Measurements from ENCODE around the gene CARS1.

DNA sequence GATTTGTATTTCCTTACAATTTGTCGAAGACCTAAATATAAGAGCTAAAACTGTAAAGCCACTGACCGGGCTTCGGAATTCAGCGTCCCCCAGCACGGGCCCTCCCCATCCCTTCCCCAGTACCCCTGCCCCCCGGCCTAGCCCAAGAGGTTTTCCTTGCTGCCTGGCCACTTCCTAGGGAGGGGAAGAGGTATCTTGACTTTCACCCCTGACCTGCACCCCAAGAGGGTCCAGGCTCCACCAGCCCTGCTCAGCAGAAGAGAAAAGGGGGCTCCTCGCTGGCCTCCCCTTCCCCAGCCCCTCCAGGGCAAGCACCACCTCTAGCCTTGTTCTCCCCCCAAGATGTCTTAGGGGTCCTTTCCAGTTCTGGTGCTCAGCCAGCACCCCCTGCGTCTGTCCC is 26.1 kb upstream of the CARS1 start:
- TF ChIP-seq EP300 (IDR thresholded peaks at IDR 0.05; ENCODE audit: borderline replicate concordance in 1 of 2, control insufficient read depth in 1 of 2, low read depth in 2 of 2, low read length in 2 of 2) (no peak), SPI1 (IDR thresholded peaks at IDR 0.05; ENCODE audit: borderline replicate concordance, insufficient read depth, low read depth, low read length) (no peak), SP1 (IDR thresholded peaks at IDR 0.05; ENCODE audit: low read depth, low read length) (no peak), RAD21 (IDR thresholded peaks at IDR 0.05; ENCODE audit: insufficient read depth, low read depth, low read length) (no peak), JUNB (IDR thresholded peaks at IDR 0.05) (no peak)
- TF ChIP-seq, protein P1, sequence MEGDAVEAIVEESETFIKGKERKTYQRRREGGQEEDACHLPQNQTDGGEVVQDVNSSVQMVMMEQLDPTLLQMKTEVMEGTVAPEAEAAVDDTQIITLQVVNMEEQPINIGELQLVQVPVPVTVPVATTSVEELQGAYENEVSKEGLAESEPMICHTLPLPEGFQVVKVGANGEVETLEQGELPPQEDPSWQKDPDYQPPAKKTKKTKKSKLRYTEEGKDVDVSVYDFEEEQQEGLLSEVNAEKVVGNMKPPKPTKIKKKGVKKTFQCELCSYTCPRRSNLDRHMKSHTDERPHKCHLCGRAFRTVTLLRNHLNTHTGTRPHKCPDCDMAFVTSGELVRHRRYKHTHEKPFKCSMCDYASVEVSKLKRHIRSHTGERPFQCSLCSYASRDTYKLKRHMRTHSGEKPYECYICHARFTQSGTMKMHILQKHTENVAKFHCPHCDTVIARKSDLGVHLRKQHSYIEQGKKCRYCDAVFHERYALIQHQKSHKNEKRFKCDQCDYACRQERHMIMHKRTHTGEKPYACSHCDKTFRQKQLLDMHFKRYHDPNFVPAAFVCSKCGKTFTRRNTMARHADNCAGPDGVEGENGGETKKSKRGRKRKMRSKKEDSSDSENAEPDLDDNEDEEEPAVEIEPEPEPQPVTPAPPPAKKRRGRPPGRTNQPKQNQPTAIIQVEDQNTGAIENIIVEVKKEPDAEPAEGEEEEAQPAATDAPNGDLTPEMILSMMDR (IDR thresholded peaks at IDR 0.05 in 2 of 3, conservative IDR thresholded peaks at IDR 0.05 in 1 of 3; ENCODE audit: control insufficient read depth in 2 of 3, extremely low read depth in 1 of 3, insufficient read depth in 1 of 3, low read depth in 3 of 3, low read length in 3 of 3): no peak

Measured in GM12878 (cell line).